Smooth muscle cell (in vitro differentiated cells): ENCODE data around the gene DLGAP1. TPM values are rescaled to one million over a fixed set of nuclear protein-coding genes. Genes with fewer than 3 reads are reported as not detected.

ENCODE experiments used
- DNase-seq: peaks from one replicate; lab custom pipeline; 2025; ENCODE audit not compliant: unreplicated experiment; lab: John Stamatoyannopoulos, UW
- H2AFZ ChIP-seq: fragments of 200-600 bp; sonication (generic); 2 replicates; pipeline ENCODE4 v1.6.0; 2016; ENCODE audit warnings: antibody characterized with exemption, low read depth, mild to moderate bottlenecking
- H3F3A ChIP-seq: fragments of 200-600 bp; sonication (generic); 2 replicates; pipeline ENCODE4 v1.6.0; 2017; ENCODE audit warnings: antibody characterized with exemption, low read depth
- H3K27ac ChIP-seq: fragments of 200-600 bp; sonication (generic); 2 replicates; pipeline ENCODE4 v1.5.1; 2016; ENCODE audit warnings: low read depth, mild to moderate bottlenecking
- H3K27me3 ChIP-seq: fragments of 200-600 bp; sonication (generic); 2 replicates; pipeline ENCODE4 v1.6.1; 2016; ENCODE audit warnings: low read depth, mild to moderate bottlenecking
- H3K36me3 ChIP-seq: fragments of 200-600 bp; sonication (generic); 2 replicates; pipeline ENCODE4 v1.5.1; 2016; ENCODE audit warnings: low read depth
- H3K4me1 ChIP-seq: fragments of 200-600 bp; sonication (generic); 2 replicates; pipeline ENCODE4 v1.5.1; 2016; ENCODE audit warnings: low read depth
- H3K4me2 ChIP-seq: fragments of 200-600 bp; sonication (generic); 2 replicates; pipeline ENCODE4 v1.6.0; 2016; ENCODE audit warnings: mild to moderate bottlenecking
- H3K4me3 ChIP-seq: fragments of 200-600 bp; sonication (generic); 2 replicates; pipeline ENCODE4 v1.5.1; 2016; ENCODE audit warnings: mild to moderate bottlenecking
- H3K79me2 ChIP-seq: fragments of 200-600 bp; sonication (generic); 2 replicates; pipeline ENCODE4 v1.6.0; 2016; ENCODE audit warnings: low read depth, mild to moderate bottlenecking
- H3K9ac ChIP-seq: fragments of 200-600 bp; sonication (generic); 2 replicates; pipeline ENCODE4 v1.6.0; 2016; ENCODE audit warnings: low read depth
- H3K9me3 ChIP-seq: fragments of 200-600 bp; sonication (generic); replicated peaks from 2 replicates; pipeline ENCODE4 v1.5.1; 2016; ENCODE audit warnings: low read depth
- H4K20me1 ChIP-seq: fragments of 200-600 bp; sonication (generic); 2 replicates; pipeline ENCODE4 v1.6.0; 2016; ENCODE audit warnings: low read depth
- CTCF ChIP-seq: fragments of 200-600 bp; sonication (generic); IDR thresholded peaks from 2 replicates; pipeline ENCODE4 v1.5.1; 2017; ENCODE audit warnings: borderline replicate concordance, mild to moderate bottlenecking, antibody characterized with exemption; ENCODE audit not compliant: insufficient read depth, poor library complexity, severe bottlenecking
- WGBS: methylation state at CpG from one replicate; pipeline ENCODE4 v1.1.7; 2016; ENCODE audit warnings: low lambda C conversion rate; 5-methylcytosine and 5-hydroxymethylcytosine counted together
- polyA plus RNA-seq: library from polyadenylated mRNA; unstranded; fragments of >200 nt; fragmentation: Nextera tagmentation; extraction: Ambion mirVana; gene quantifications from 2 replicates; pipeline ENCODE4 v1.2.1, GENCODE V29; 2016
- total RNA-seq: library from RNA; depleted of rRNA; stranded (reverse); fragments of >200 nt; gene quantifications from 2 replicates; pipeline ENCODE4 v1.2.3, GENCODE V29; 2014

The DLGAP1 gene
- total and polyA plus RNA-seq, 2 experiments from 2014 or later = 2.6 to 11.3 TPM

- no peaks in the 10 kb centered on the region for H3K36me3 ChIP-seq
- no peak overlapping the region for H2AFZ ChIP-seq
- no peak for DNase-seq
- no peaks in the 10 kb centered on the region for H3K27me3 ChIP-seq
- H4K20me1 ChIP-seq = no peaks in the 10 kb centered on the region
- peaks cover 9% of the 10 kb centered on the region for H3K4me1 ChIP-seq
- TF ChIP-seq CTCF = no peak
- no peaks in the 10 kb centered on the region for H3K79me2 ChIP-seq
- H3K27ac ChIP-seq = no peak overlapping the region
- H3F3A ChIP-seq = no peaks in the 10 kb centered on the region
- no peak overlapping the region for H3K4me2 ChIP-seq
- 47% methylated on average over 2 of the region's 2 CpGs for WGBS
- H3K9me3 ChIP-seq = no peaks in the 10 kb centered on the region
- no peak overlapping the region for H3K4me3 ChIP-seq
- no peak overlapping the region for H3K9ac ChIP-seq
Measured at GRCh38 chr18:4077204-4077603, 377.9 kb downstream of the DLGAP1 start.

- Histone ChIP-seq H3K4me3 (no peak overlapping the region), H2AFZ (no peak overlapping the region), H3K4me1 (peaks cover 9% of the 10 kb centered on the region), H3K4me2 (peak overlapping the region; percentile 30), H3K27ac (peak overlapping the region; percentile 36), H3K9ac (no peak overlapping the region), H4K20me1 (no peaks in the 10 kb centered on the region), H3K36me3 (no peaks in the 10 kb centered on the region), H3F3A (no peaks in the 10 kb centered on the region), H3K9me3 (no peaks in the 10 kb centered on the region), H3K27me3 (no peaks in the 10 kb centered on the region), H3K79me2 (no peaks in the 10 kb centered on the region)
- DNase-seq = no peak
- WGBS = 70% methylated on average over 3 of the region's 3 CpGs
- no peak for TF ChIP-seq CTCF
Measured at GRCh38 chr18:4074647-4075046, 380.5 kb downstream of the DLGAP1 start.

- TF ChIP-seq CTCF = no peak
- Histone ChIP-seq H3F3A (no peaks in the 10 kb centered on the region), H3K4me2 (no peak overlapping the region), H3K27me3 (no peaks in the 10 kb centered on the region), H3K4me1 (no peaks in the 10 kb centered on the region), H3K4me3 (no peak overlapping the region), H2AFZ (no peak overlapping the region), H3K36me3 (no peaks in the 10 kb centered on the region), H3K27ac (no peak overlapping the region), H3K9me3 (no peaks in the 10 kb centered on the region), H3K9ac (no peak overlapping the region), H3K79me2 (no peaks in the 10 kb centered on the region), H4K20me1 (no peaks in the 10 kb centered on the region)
- WGBS = 79% methylated on average over 6 of the region's 6 CpGs
- no peak for DNase-seq
Measured at GRCh38 chr18:4069183-4069582, 385.9 kb downstream of the DLGAP1 start.

- Histone ChIP-seq H3K4me2 (no peak overlapping the region), H3K27ac (no peak overlapping the region), H3K27me3 (no peaks in the 10 kb centered on the region), H3K4me1 (no peaks in the 10 kb centered on the region), H2AFZ (no peak overlapping the region), H4K20me1 (no peaks in the 10 kb centered on the region), H3F3A (no peaks in the 10 kb centered on the region), H3K9ac (no peak overlapping the region), H3K36me3 (no peaks in the 10 kb centered on the region), H3K4me3 (no peak overlapping the region), H3K79me2 (no peaks in the 10 kb centered on the region), H3K9me3 (no peaks in the 10 kb centered on the region)
- DNase-seq = no peak
- WGBS = 38% methylated on average over 5 of the region's 5 CpGs
- TF ChIP-seq CTCF = peak; percentile 78
Measured at GRCh38 chr18:4068552-4069158, 386.5 kb downstream of the DLGAP1 start.
